ENCODE data around the gene PAFAH1B1. TPM values are rescaled to one million over a fixed set of nuclear protein-coding genes. Genes with fewer than 3 reads are reported as not detected.
A peak's percentile ranks its signal among the peaks of the same experiment; 100 is the strongest.

Gene PAFAH1B1
- polyA plus RNA-seq, 2 donors: 36.6 to 40.7 TPM

GRCh38 chr17:2593821-2594721 is 617 bp downstream of the PAFAH1B1 start:
- Histone ChIP-seq H3K27ac (ENCODE audit: low read depth in 2 of 2, low read length in 1 of 2) (peak overlapping the region; percentile 99 to 100), H3K9me3 (ENCODE audit: control insufficient read depth in 2 of 2, insufficient read depth in 1 of 2, low read depth in 1 of 2, low read length in 1 of 2) (no peaks in the 10 kb centered on the region), H3K27me3 (ENCODE audit: control insufficient read depth in 1 of 2, insufficient read depth in 2 of 2, low read length in 2 of 2) (no peaks in the 10 kb centered on the region), H3K36me3 (ENCODE audit: control insufficient read depth in 2 of 2, insufficient read depth in 2 of 2, low read length in 1 of 2) (no peaks in the 10 kb centered on the region), H3K4me1 (ENCODE audit: control insufficient read depth in 2 of 2, insufficient read depth in 2 of 2, low read length in 1 of 2) (no peaks in the 10 kb centered on the region), H3K4me3 (ENCODE audit: low read depth in 1 of 2, low read length in 2 of 2) (peak overlapping the region; percentile 83 to 91)
- WGBS, 2 donors: 1% methylated on average over 45 to 77 of the region's 80 CpGs

- Histone ChIP-seq H3K4me3 (ENCODE audit: low read depth in 1 of 2, low read length in 2 of 2) (peak overlapping the region; percentile 83 to 91), H3K4me1 (ENCODE audit: control insufficient read depth in 2 of 2, insufficient read depth in 2 of 2, low read length in 1 of 2) (no peaks in the 10 kb centered on the region), H3K36me3 (ENCODE audit: control insufficient read depth in 2 of 2, insufficient read depth in 2 of 2, low read length in 1 of 2) (no peaks in the 10 kb centered on the region), H3K27ac (ENCODE audit: low read depth in 2 of 2, low read length in 1 of 2) (peak overlapping the region; percentile 99 to 100), H3K9me3 (ENCODE audit: control insufficient read depth in 2 of 2, insufficient read depth in 1 of 2, low read depth in 1 of 2, low read length in 1 of 2) (no peaks in the 10 kb centered on the region), H3K27me3 (ENCODE audit: control insufficient read depth in 1 of 2, insufficient read depth in 2 of 2, low read length in 2 of 2) (no peaks in the 10 kb centered on the region)
- 1 to 2% methylated on average over 16 of the region's 16 CpGs for WGBS, 2 donors
Measured at GRCh38 chr17:2594722-2595599, 1.5 kb downstream of the PAFAH1B1 start.

- H3K36me3 ChIP-seq (ENCODE audit: control insufficient read depth in 2 of 2, insufficient read depth in 2 of 2, low read length in 1 of 2): no peaks in the 10 kb centered on the region
- H3K4me3 ChIP-seq (ENCODE audit: low read depth in 1 of 2, low read length in 2 of 2): peak overlapping the region in 1 of 2 donors; percentile 91
- WGBS, 2 donors: 5 to 9% methylated on average over 4 of the region's 4 CpGs
- H3K27me3 ChIP-seq (ENCODE audit: control insufficient read depth in 1 of 2, insufficient read depth in 2 of 2, low read length in 2 of 2): no peaks in the 10 kb centered on the region
- H3K4me1 ChIP-seq (ENCODE audit: control insufficient read depth in 2 of 2, insufficient read depth in 2 of 2, low read length in 1 of 2): no peaks in the 10 kb centered on the region
- H3K9me3 ChIP-seq (ENCODE audit: control insufficient read depth in 2 of 2, insufficient read depth in 1 of 2, low read depth in 1 of 2, low read length in 1 of 2): no peaks in the 10 kb centered on the region
- H3K27ac ChIP-seq (ENCODE audit: low read depth in 2 of 2, low read length in 1 of 2): no peak overlapping the region
Measured at GRCh38 chr17:2595716-2596115, 2.3 kb downstream of the PAFAH1B1 start.

GRCh38 chr17:2598166-2598565 is 4.7 kb downstream of the PAFAH1B1 start:
- 73 to 78% methylated on average over 8 of the region's 8 CpGs for WGBS, 2 donors
- Histone ChIP-seq H3K4me3 (ENCODE audit: low read depth in 1 of 2, low read length in 2 of 2) (no peak overlapping the region), H3K9me3 (ENCODE audit: control insufficient read depth in 2 of 2, insufficient read depth in 1 of 2, low read depth in 1 of 2, low read length in 1 of 2) (no peaks in the 10 kb centered on the region), H3K36me3 (ENCODE audit: control insufficient read depth in 2 of 2, insufficient read depth in 2 of 2, low read length in 1 of 2) (no peaks in the 10 kb centered on the region), H3K4me1 (ENCODE audit: control insufficient read depth in 2 of 2, insufficient read depth in 2 of 2, low read length in 1 of 2) (peaks cover 0 to 5% of the 10 kb centered on the region in 2 donors), H3K27me3 (ENCODE audit: control insufficient read depth in 1 of 2, insufficient read depth in 2 of 2, low read length in 2 of 2) (no peaks in the 10 kb centered on the region), H3K27ac (ENCODE audit: low read depth in 2 of 2, low read length in 1 of 2) (no peak overlapping the region)

GRCh38 chr17:2602597-2603017 is 9.2 kb downstream of the PAFAH1B1 start:
- no peaks in the 10 kb centered on the region for H3K27me3 ChIP-seq (ENCODE audit: control insufficient read depth in 1 of 2, insufficient read depth in 2 of 2, low read length in 2 of 2)
- H3K4me1 ChIP-seq (ENCODE audit: control insufficient read depth in 2 of 2, insufficient read depth in 2 of 2, low read length in 1 of 2): peaks cover 0 to 7% of the 10 kb centered on the region in 2 donors
- H3K4me3 ChIP-seq (ENCODE audit: low read depth in 1 of 2, low read length in 2 of 2): no peak overlapping the region
- H3K9me3 ChIP-seq (ENCODE audit: control insufficient read depth in 2 of 2, insufficient read depth in 1 of 2, low read depth in 1 of 2, low read length in 1 of 2): no peaks in the 10 kb centered on the region
- no peaks in the 10 kb centered on the region for H3K36me3 ChIP-seq (ENCODE audit: control insufficient read depth in 2 of 2, insufficient read depth in 2 of 2, low read length in 1 of 2)
- 27 to 28% methylated on average over 6 of the region's 6 CpGs for WGBS, 2 donors
- H3K27ac ChIP-seq (ENCODE audit: low read depth in 2 of 2, low read length in 1 of 2): no peak overlapping the region

- WGBS, 2 donors: 67% methylated on average over 6 of the region's 6 CpGs
- Histone ChIP-seq H3K9me3 (ENCODE audit: control insufficient read depth in 2 of 2, insufficient read depth in 1 of 2, low read depth in 1 of 2, low read length in 1 of 2) (no peaks in the 10 kb centered on the region), H3K27ac (ENCODE audit: low read depth in 2 of 2, low read length in 1 of 2) (no peak overlapping the region), H3K36me3 (ENCODE audit: control insufficient read depth in 2 of 2, insufficient read depth in 2 of 2, low read length in 1 of 2) (peaks cover 0 to under 1% of the 10 kb centered on the region in 2 donors), H3K4me1 (ENCODE audit: control insufficient read depth in 2 of 2, insufficient read depth in 2 of 2, low read length in 1 of 2) (peaks cover 0 to 5% of the 10 kb centered on the region in 2 donors), H3K27me3 (ENCODE audit: control insufficient read depth in 1 of 2, insufficient read depth in 2 of 2, low read length in 2 of 2) (no peaks in the 10 kb centered on the region), H3K4me3 (ENCODE audit: low read depth in 1 of 2, low read length in 2 of 2) (no peak overlapping the region)
Measured at GRCh38 chr17:2608350-2608913, 15.0 kb downstream of the PAFAH1B1 start.

GRCh38 chr17:2609091-2609490 is 15.6 kb downstream of the PAFAH1B1 start:
- 89 to 94% methylated on average over 7 of the region's 7 CpGs for WGBS, 2 donors
- H3K4me1 ChIP-seq (ENCODE audit: control insufficient read depth in 2 of 2, insufficient read depth in 2 of 2, low read length in 1 of 2): peaks cover 3 to 6% of the 10 kb centered on the region in 2 donors
- no peaks in the 10 kb centered on the region for H3K9me3 ChIP-seq (ENCODE audit: control insufficient read depth in 2 of 2, insufficient read depth in 1 of 2, low read depth in 1 of 2, low read length in 1 of 2)
- H3K4me3 ChIP-seq (ENCODE audit: low read depth in 1 of 2, low read length in 2 of 2): no peak overlapping the region
- H3K27me3 ChIP-seq (ENCODE audit: control insufficient read depth in 1 of 2, insufficient read depth in 2 of 2, low read length in 2 of 2): no peaks in the 10 kb centered on the region
- H3K36me3 ChIP-seq (ENCODE audit: control insufficient read depth in 2 of 2, insufficient read depth in 2 of 2, low read length in 1 of 2): peaks cover 0 to 3% of the 10 kb centered on the region in 2 donors
- no peak overlapping the region for H3K27ac ChIP-seq (ENCODE audit: low read depth in 2 of 2, low read length in 1 of 2)

GRCh38 chr17:2610195-2611175 is 17.0 kb downstream of the PAFAH1B1 start:
- Histone ChIP-seq H3K9me3 (ENCODE audit: control insufficient read depth in 2 of 2, insufficient read depth in 1 of 2, low read depth in 1 of 2, low read length in 1 of 2) (no peaks in the 10 kb centered on the region), H3K27ac (ENCODE audit: low read depth in 2 of 2, low read length in 1 of 2) (no peak overlapping the region), H3K27me3 (ENCODE audit: control insufficient read depth in 1 of 2, insufficient read depth in 2 of 2, low read length in 2 of 2) (no peaks in the 10 kb centered on the region), H3K36me3 (ENCODE audit: control insufficient read depth in 2 of 2, insufficient read depth in 2 of 2, low read length in 1 of 2) (peaks cover 0 to 3% of the 10 kb centered on the region in 2 donors), H3K4me3 (ENCODE audit: low read depth in 1 of 2, low read length in 2 of 2) (no peak overlapping the region), H3K4me1 (ENCODE audit: control insufficient read depth in 2 of 2, insufficient read depth in 2 of 2, low read length in 1 of 2) (peaks cover 3 to 6% of the 10 kb centered on the region in 2 donors)
- WGBS, 2 donors: 56 to 62% methylated on average over 3 of the region's 3 CpGs

Data from esophagus (tissue), 2 donors.